Glutamatergic neuron (in vitro differentiated cells): ENCODE results near the gene CDK5RAP2. TPM values are rescaled to one million over a fixed set of nuclear protein-coding genes. Genes with fewer than 3 reads are reported as not detected.

ENCODE experiments used
- DNase-seq: peaks from one replicate; pipeline ENCODE4 v3.0.0; 2022
- H3K27ac Mint-ChIP-seq: one replicate; pipeline ENCODE4 v1.8.0; 2020; ENCODE audit warnings: mild to moderate bottlenecking, mixed read lengths, inconsistent platforms; ENCODE audit not compliant: unreplicated experiment
- H3K27me3 Mint-ChIP-seq: one replicate; pipeline ENCODE4 v1.8.0; 2020; ENCODE audit warnings: mild to moderate bottlenecking, moderate library complexity, mixed read lengths, inconsistent platforms; ENCODE audit not compliant: unreplicated experiment
- H3K36me3 Mint-ChIP-seq: one replicate; pipeline ENCODE4 v1.8.0; 2020; ENCODE audit warnings: mild to moderate bottlenecking, mixed read lengths, inconsistent platforms; ENCODE audit not compliant: unreplicated experiment
- H3K4me1 Mint-ChIP-seq: one replicate; pipeline ENCODE4 v1.8.0; 2020; ENCODE audit warnings: mild to moderate bottlenecking, low read depth, mixed read lengths, inconsistent platforms; ENCODE audit not compliant: unreplicated experiment
- H3K4me3 Mint-ChIP-seq: one replicate; pipeline ENCODE4 v1.8.0; 2020; ENCODE audit warnings: mild to moderate bottlenecking, mixed read lengths, inconsistent platforms; ENCODE audit not compliant: unreplicated experiment
- H3K9me3 Mint-ChIP-seq: one replicate; pipeline ENCODE4 v1.8.0; 2020; ENCODE audit warnings: mild to moderate bottlenecking, moderate library complexity, mixed read lengths, inconsistent platforms; ENCODE audit not compliant: unreplicated experiment
- total RNA-seq: library from RNA; stranded (reverse); fragmentation: NEBNext Ultra II Directional; extraction: Animal tissue kit (Norgen Biotek cat#: 25700); gene quantifications from one replicate; pipeline ENCODE4 v1.2.1, GENCODE V29; 2021; ENCODE audit not compliant: unreplicated experiment
- TF ChIP-seq, protein P1 (sequence below): fragments of 200-600 bp; sonication (generic); IDR thresholded peaks from one replicate; pipeline ENCODE4 v1.5.0; 2021; ENCODE audit not compliant: partially characterized antibody, unreplicated experiment

CDK5RAP2 gene
- total RNA-seq, 1 donor from 2014 or later, result 53.2 TPM

DNA sequence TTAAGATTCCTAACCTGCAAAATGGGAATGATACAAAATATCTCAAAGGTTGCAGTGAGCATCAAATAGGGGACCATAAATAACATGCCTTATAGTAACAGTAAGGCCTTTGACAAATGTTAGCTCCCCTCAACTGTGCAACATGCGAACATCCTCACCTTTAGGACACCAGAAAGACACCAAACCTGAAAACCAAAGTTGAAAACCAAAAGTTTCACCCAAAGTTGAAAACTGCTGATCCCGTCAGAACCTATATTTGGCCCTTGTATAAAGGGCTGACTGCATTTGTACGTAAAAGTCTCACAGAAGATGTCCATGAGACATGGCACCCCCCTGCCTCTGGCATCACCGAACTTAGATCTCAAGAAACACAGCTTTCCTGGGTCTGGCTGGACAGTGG, 12.1 kb downstream of the CDK5RAP2 start:
- Mint-ChIP-seq H3K4me1 (no peaks in the 10 kb centered on the region), H3K36me3 (peaks cover 3% of the 10 kb centered on the region), H3K27me3 (peaks cover 1% of the 10 kb centered on the region), H3K9me3 (no peaks in the 10 kb centered on the region), H3K4me3 (no peak overlapping the region), H3K27ac (no peak overlapping the region)
- TF ChIP-seq, protein P1, sequence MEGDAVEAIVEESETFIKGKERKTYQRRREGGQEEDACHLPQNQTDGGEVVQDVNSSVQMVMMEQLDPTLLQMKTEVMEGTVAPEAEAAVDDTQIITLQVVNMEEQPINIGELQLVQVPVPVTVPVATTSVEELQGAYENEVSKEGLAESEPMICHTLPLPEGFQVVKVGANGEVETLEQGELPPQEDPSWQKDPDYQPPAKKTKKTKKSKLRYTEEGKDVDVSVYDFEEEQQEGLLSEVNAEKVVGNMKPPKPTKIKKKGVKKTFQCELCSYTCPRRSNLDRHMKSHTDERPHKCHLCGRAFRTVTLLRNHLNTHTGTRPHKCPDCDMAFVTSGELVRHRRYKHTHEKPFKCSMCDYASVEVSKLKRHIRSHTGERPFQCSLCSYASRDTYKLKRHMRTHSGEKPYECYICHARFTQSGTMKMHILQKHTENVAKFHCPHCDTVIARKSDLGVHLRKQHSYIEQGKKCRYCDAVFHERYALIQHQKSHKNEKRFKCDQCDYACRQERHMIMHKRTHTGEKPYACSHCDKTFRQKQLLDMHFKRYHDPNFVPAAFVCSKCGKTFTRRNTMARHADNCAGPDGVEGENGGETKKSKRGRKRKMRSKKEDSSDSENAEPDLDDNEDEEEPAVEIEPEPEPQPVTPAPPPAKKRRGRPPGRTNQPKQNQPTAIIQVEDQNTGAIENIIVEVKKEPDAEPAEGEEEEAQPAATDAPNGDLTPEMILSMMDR, result no peak
- no peak for DNase-seq

DNA sequence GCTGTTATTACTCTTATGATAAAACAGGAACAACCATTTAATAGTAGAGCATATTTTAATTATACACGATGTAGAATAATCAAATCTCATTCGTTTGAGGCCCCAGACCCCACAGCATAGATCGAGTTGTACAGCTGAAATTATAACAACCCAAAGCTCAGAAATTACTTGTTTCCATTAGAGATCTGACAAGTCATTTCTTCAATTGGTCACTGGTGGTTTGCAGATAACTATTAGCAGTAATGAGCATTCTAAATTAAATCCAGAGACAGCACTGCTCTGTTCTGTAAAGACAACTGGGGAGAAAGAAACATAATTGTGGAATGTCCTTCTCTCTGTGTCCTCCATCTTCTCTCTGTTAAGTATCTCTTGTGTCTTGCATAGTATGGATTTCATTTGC, 12.9 kb downstream of the CDK5RAP2 start:
- peaks cover 6% of the 10 kb centered on the region for H3K36me3 Mint-ChIP-seq
- H3K4me3 Mint-ChIP-seq, result no peak overlapping the region
- no peaks in the 10 kb centered on the region for H3K9me3 Mint-ChIP-seq

DNA sequence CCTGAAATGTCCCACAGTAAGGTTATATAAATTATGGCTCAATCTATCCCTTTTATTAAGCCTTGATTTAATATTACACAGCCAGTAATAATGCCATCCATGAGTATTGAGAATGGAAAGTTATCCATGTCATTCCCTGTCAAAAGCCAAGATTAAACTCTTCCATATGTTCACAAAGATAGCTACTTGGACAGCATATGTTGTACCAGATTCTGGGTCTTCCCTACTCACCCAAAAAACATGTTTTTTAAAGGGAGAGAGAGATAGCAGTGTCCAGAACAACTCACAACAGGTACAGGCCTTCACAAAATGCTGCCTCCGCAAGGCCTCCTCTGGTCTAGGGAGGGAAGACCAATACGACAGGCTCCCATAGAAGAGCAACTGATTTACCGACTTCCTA, 15.4 kb downstream of the CDK5RAP2 start:
- Mint-ChIP-seq H3K4me3 (no peak overlapping the region), H3K27me3 (peaks cover 4% of the 10 kb centered on the region), H3K36me3 (peaks cover 6% of the 10 kb centered on the region), H3K4me1 (no peaks in the 10 kb centered on the region), H3K27ac (no peak overlapping the region), H3K9me3 (no peaks in the 10 kb centered on the region)
- TF ChIP-seq, protein P1, result no peak
- DNase-seq, result no peak

More for the DNA sequence above, 12.9 kb downstream of the CDK5RAP2 start:
- Mint-ChIP-seq H3K27ac (no peak overlapping the region), H3K4me1 (no peaks in the 10 kb centered on the region), H3K27me3 (peaks cover 1% of the 10 kb centered on the region)
- TF ChIP-seq, protein P1, result no peak
- no peak for DNase-seq

DNA sequence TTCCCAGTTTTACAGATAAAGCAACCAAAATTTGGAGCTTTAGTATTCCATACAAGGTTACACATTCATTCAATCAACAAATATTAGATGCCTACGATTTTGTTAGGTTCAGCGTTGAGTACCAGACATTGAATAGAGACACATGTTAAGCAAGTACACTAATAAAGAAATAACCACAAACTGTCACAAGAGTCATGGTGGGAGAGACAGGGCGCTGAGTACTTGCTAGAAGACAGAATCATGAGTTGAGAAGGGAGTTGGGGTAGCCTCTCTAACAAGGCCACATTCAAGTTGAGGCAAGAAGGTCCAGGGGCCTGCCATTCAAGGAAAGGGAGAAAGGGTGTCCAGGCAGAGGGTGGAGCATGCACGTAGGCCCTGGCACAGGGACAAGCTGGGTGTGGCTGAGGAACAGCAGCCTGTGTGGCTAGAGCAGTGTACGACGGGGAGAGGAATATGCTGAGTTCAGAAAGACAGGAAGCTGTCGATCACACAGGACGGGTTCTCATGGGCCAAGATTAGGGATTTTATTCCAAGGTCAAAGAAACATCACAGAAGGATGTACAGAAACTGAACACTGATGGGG, 17.0 kb downstream of the CDK5RAP2 start:
- TF ChIP-seq, protein P1, result no peak

DNA sequence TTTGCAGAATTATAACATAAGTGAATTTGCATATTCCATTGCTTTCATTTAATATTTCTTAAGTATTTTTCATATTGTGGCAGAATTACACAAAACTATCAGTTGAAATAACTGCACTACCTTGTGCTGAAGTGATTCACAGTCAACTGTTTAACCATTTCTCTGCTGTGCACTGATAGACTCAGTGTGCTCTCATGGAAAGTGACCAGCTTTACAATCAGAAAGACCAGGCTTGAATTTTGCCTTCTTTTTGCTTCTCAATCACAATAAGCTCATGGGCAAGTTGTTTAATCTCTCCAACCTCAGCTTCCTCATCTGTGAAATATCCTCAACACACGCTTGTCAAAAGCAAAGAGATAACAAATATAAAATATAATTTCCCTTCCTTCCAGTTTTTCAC, 18.3 kb downstream of the CDK5RAP2 start:
- H3K27me3 Mint-ChIP-seq, result peaks cover 4% of the 10 kb centered on the region
- TF ChIP-seq, protein P1, result no peak
- peaks cover 6% of the 10 kb centered on the region for H3K36me3 Mint-ChIP-seq
- no peak overlapping the region for H3K4me3 Mint-ChIP-seq
- H3K4me1 Mint-ChIP-seq, result peaks cover 1% of the 10 kb centered on the region
- H3K9me3 Mint-ChIP-seq, result no peaks in the 10 kb centered on the region
- H3K27ac Mint-ChIP-seq, result no peak overlapping the region
- DNase-seq, result no peak

More for the DNA sequence above, 17.0 kb downstream of the CDK5RAP2 start:
- DNase-seq, result no peak
- Mint-ChIP-seq H3K36me3 (peaks cover 6% of the 10 kb centered on the region), H3K4me3 (no peak overlapping the region), H3K4me1 (no peaks in the 10 kb centered on the region), H3K27ac (no peak overlapping the region), H3K27me3 (peaks cover 4% of the 10 kb centered on the region), H3K9me3 (no peaks in the 10 kb centered on the region)
